HEK293T (cell line): ENCODE measurements around the gene CCR9.

Experiments used
- CTCF ChIA-PET: fragments of 350-600 bp; formaldehyde crosslinking; extraction: SDS; loops from one replicate; lab custom pipeline; 2021; ENCODE audit warnings: antibody characterized with exemption, inconsistent platforms; lab: Yijun Ruan, JAX
- POLR2A ChIA-PET: fragments of 350-600 bp; formaldehyde crosslinking; extraction: SDS; loops from one replicate; lab custom pipeline; 2020; ENCODE audit warnings: antibody characterized with exemption, inconsistent platforms; lab: Yijun Ruan, JAX
- DNase-seq: peaks from one replicate; pipeline ENCODE4 v3.0.0; 2012; ENCODE audit warnings: mixed read lengths; ENCODE audit errors: extremely low spot score
- ARNT ChIP-seq: fragments of 450-650 bp; IDR thresholded peaks from 2 replicates; pipeline ENCODE4 v1.6.1; 2017; ENCODE audit warnings: mild to moderate bottlenecking
- BHLHE40 ChIP-seq: fragments of 450-650 bp; IDR thresholded peaks from 2 replicates; pipeline ENCODE4 v1.6.1; 2016; ENCODE audit warnings: mild to moderate bottlenecking, moderate library complexity, borderline replicate concordance
- CTBP1 ChIP-seq: fragments of 450-650 bp; IDR thresholded peaks from 2 replicates; pipeline ENCODE4 v1.6.1; 2016; ENCODE audit warnings: borderline replicate concordance
- ELF4 ChIP-seq: fragments of 450-650 bp; IDR thresholded peaks from 2 replicates; pipeline ENCODE4 v1.6.1; 2017; ENCODE audit warnings: antibody characterized with exemption
- FOXA1 ChIP-seq: fragments of 450-650 bp; IDR thresholded peaks from 2 replicates; pipeline ENCODE4 v1.6.1; 2016; ENCODE audit warnings: mild to moderate bottlenecking
- FOXK2 ChIP-seq: fragments of 450-650 bp; IDR thresholded peaks from 2 replicates; pipeline ENCODE4 v1.6.1; 2016; ENCODE audit warnings: mild to moderate bottlenecking
- FOXM1 ChIP-seq: fragments of 450-650 bp; IDR thresholded peaks from 2 replicates; pipeline ENCODE4 v1.6.1; 2017; ENCODE audit warnings: mild to moderate bottlenecking, borderline replicate concordance
- HDGF ChIP-seq: fragments of 450-650 bp; IDR thresholded peaks from 2 replicates; pipeline ENCODE4 v1.6.1; 2017; ENCODE audit warnings: antibody characterized with exemption, borderline replicate concordance
- L3MBTL2 ChIP-seq: fragments of 450-650 bp; conservative IDR thresholded peaks from 2 replicates; pipeline ENCODE4 v1.6.1; 2016; ENCODE audit warnings: mild to moderate bottlenecking
- LEF1 ChIP-seq: fragments of 450-650 bp; IDR thresholded peaks from 2 replicates; pipeline ENCODE4 v1.6.1; 2017; ENCODE audit warnings: mild to moderate bottlenecking, borderline replicate concordance
- NFRKB ChIP-seq: fragments of 450-650 bp; IDR thresholded peaks from 2 replicates; pipeline ENCODE4 v1.6.1; 2016; ENCODE audit warnings: mild to moderate bottlenecking, moderate library complexity
- PKNOX1 ChIP-seq: fragments of 450-650 bp; IDR thresholded peaks from 2 replicates; pipeline ENCODE4 v1.6.1; 2016
- SP1 ChIP-seq: fragments of 450-650 bp; IDR thresholded peaks from 2 replicates; pipeline ENCODE4 v1.6.1; 2017
- SUZ12 ChIP-seq: fragments of 450-650 bp; IDR thresholded peaks from 2 replicates; pipeline ENCODE4 v1.6.1; 2016; ENCODE audit warnings: mild to moderate bottlenecking
- TARDBP ChIP-seq: fragments of 450-650 bp; IDR thresholded peaks from 2 replicates; pipeline ENCODE4 v1.6.1; 2016
- ZNF384 ChIP-seq: fragments of 450-650 bp; IDR thresholded peaks from 2 replicates; pipeline ENCODE4 v1.6.1; 2016

CCR9 gene

GRCh38 chr3:45910892-45911291 is 24.5 kb downstream of the CCR9 start:
- no peak for TF ChIP-seq PKNOX1
- POLR2A ChIA-PET: no interaction called here
- no peak for DNase-seq
- CTCF ChIA-PET: no interaction called here

GRCh38 chr3:45911511-45912226 is 25.3 kb downstream of the CCR9 start:
- CTCF ChIA-PET: no interaction called here
- POLR2A ChIA-PET: no interaction called here
- TF ChIP-seq BHLHE40 (no peak), FOXK2 (no peak)
- no peak for DNase-seq

- TF ChIP-seq TARDBP: no peak
- no peak for TF ChIP-seq FOXM1
- TF ChIP-seq FOXA1: no peak
- no peak for TF ChIP-seq LEF1
- TF ChIP-seq HDGF: no peak
- no peak for TF ChIP-seq ARNT
- no peak for TF ChIP-seq SP1
- no peak for TF ChIP-seq CTBP1
- no peak for TF ChIP-seq NFRKB
- TF ChIP-seq L3MBTL2: no peak
- TF ChIP-seq SUZ12: no peak
- no peak for TF ChIP-seq PKNOX1
- no peak for TF ChIP-seq ELF4
- TF ChIP-seq FOXK2: no peak
- no peak for TF ChIP-seq ZNF384
- no peak for TF ChIP-seq BHLHE40
- no peak for DNase-seq
- ChIA-PET POLR2A (no interaction called here), CTCF (no interaction called here)
Observed at GRCh38 chr3:45912435-45912834, 26.1 kb downstream of the CCR9 start.

- ChIA-PET CTCF (no interaction called here), POLR2A (no interaction called here)
- DNase-seq: no peak
- TF ChIP-seq BHLHE40 (no peak), NFRKB (no peak), ZNF384 (no peak), ELF4 (no peak), SUZ12 (no peak), PKNOX1 (no peak)
Observed at GRCh38 chr3:45914362-45915058, 28.2 kb downstream of the CCR9 start.

- no peak for TF ChIP-seq L3MBTL2
- TF ChIP-seq FOXA1: no peak
- TF ChIP-seq FOXK2: no peak
- no peak for TF ChIP-seq TARDBP
- TF ChIP-seq CTBP1: no peak
- no peak for TF ChIP-seq SP1
- no peak for TF ChIP-seq BHLHE40
- TF ChIP-seq NFRKB: no peak
- TF ChIP-seq HDGF: no peak
- TF ChIP-seq SUZ12: no peak
- TF ChIP-seq FOXM1: no peak
- TF ChIP-seq ARNT: no peak
- TF ChIP-seq ELF4: no peak
- TF ChIP-seq PKNOX1: no peak
- no peak for TF ChIP-seq LEF1
- no peak for TF ChIP-seq ZNF384
- ChIA-PET POLR2A (no interaction called here), CTCF (no interaction called here)
- DNase-seq: no peak
Observed at GRCh38 chr3:45915059-45915439, 28.7 kb downstream of the CCR9 start.

GRCh38 chr3:45915518-45916231 is 29.3 kb downstream of the CCR9 start:
- ChIA-PET POLR2A (no interaction called here), CTCF (no interaction called here)
- TF ChIP-seq HDGF: no peak
- TF ChIP-seq ZNF384: no peak
- TF ChIP-seq FOXM1: no peak
- no peak for TF ChIP-seq FOXK2
- TF ChIP-seq ELF4: no peak
- DNase-seq: no peak
